WTC11 (cell line): ENCODE measurements around the gene DUSP1. TPM values are rescaled to one million over a fixed set of nuclear protein-coding genes. Genes with fewer than 3 reads are reported as not detected.

Source experiments
- ATAC-seq: fragments of 200-7000 bp; cut with Tn5 transposase; 2 replicates; pipeline ENCODE4 v1.10.0; 2021; ENCODE audit warnings: mild to moderate bottlenecking, moderate library complexity
- CTCF ChIA-PET: fragments of 300-600 bp; sonication (Branson Sonifier 250); formaldehyde crosslinking; loops from one replicate; lab custom pipeline; 2021; ENCODE audit warnings: antibody characterized with exemption; lab: Charles Lee
- POLR2A ChIA-PET: fragments of 350-600 bp; sonication (Branson Sonifier 250); formaldehyde crosslinking; loops from one replicate; lab custom pipeline; 2021; ENCODE audit warnings: antibody characterized with exemption; lab: Charles Lee
- DNase-seq: peaks from one replicate; pipeline ENCODE4 v3.0.0; 2021; ENCODE audit warnings: low spot score
- H3K27ac Mint-ChIP-seq: 2 replicates; pipeline ENCODE4 v1.8.0; 2021; ENCODE audit warnings: mixed read lengths
- H3K27me3 Mint-ChIP-seq: 2 replicates; pipeline ENCODE4 v1.8.0; 2021; ENCODE audit warnings: low read depth, mild to moderate bottlenecking, moderate library complexity, mixed read lengths
- H3K36me3 Mint-ChIP-seq: 2 replicates; pipeline ENCODE4 v1.8.0; 2021; ENCODE audit warnings: mixed read lengths
- H3K4me1 Mint-ChIP-seq: 2 replicates; pipeline ENCODE4 v1.8.0; 2022; ENCODE audit warnings: mixed read lengths
- H3K4me3 Mint-ChIP-seq: 2 replicates; pipeline ENCODE4 v1.8.0; 2021; ENCODE audit warnings: mild to moderate bottlenecking, moderate library complexity, mixed read lengths
- H3K9me3 Mint-ChIP-seq: 2 replicates; pipeline ENCODE4 v1.8.0; 2021; ENCODE audit warnings: mixed read lengths
- CREM ChIP-seq: sonication (generic); formaldehyde crosslinking; IDR thresholded peaks from 2 replicates; pipeline ENCODE4 v1.8.1; 2022; ENCODE audit warnings: mild to moderate bottlenecking, missing genetic modification reagents, moderate library complexity
- E2F1 ChIP-seq: sonication (generic); formaldehyde crosslinking; IDR thresholded peaks from 2 replicates; pipeline ENCODE4 v1.8.0; 2022; ENCODE audit warnings: mild to moderate bottlenecking, missing genetic modification reagents
- ESRRA ChIP-seq: sonication (generic); formaldehyde crosslinking; IDR thresholded peaks from 2 replicates; pipeline ENCODE4 v1.8.1; 2022; ENCODE audit warnings: mild to moderate bottlenecking, missing genetic modification reagents, borderline replicate concordance
- ETV6 ChIP-seq: sonication (generic); formaldehyde crosslinking; IDR thresholded peaks from 2 replicates; pipeline ENCODE4 v1.8.1; 2022; ENCODE audit warnings: mild to moderate bottlenecking, missing genetic modification reagents
- FOXJ3 ChIP-seq: sonication (generic); formaldehyde crosslinking; IDR thresholded peaks from 2 replicates; pipeline ENCODE4 v1.9.0; 2021; ENCODE audit warnings: missing genetic modification reagents, mild to moderate bottlenecking, borderline replicate concordance
- FOXP1 ChIP-seq: sonication (generic); formaldehyde crosslinking; IDR thresholded peaks from 2 replicates; pipeline ENCODE4 v1.8.0; 2022; ENCODE audit warnings: missing genetic modification reagents, mild to moderate bottlenecking, moderate library complexity, borderline replicate concordance
- JAZF1 ChIP-seq: fragments of 250-450 bp; sonication (Bioruptor Pico); IDR thresholded peaks from 2 replicates; pipeline ENCODE4 v1.9.0; 2021; ENCODE audit warnings: moderate library complexity, mild to moderate bottlenecking, inconsistent platforms
- NR1H2 ChIP-seq: sonication (generic); formaldehyde crosslinking; IDR thresholded peaks from 2 replicates; pipeline ENCODE4 v1.9.0; 2021; ENCODE audit warnings: mild to moderate bottlenecking, moderate library complexity, missing genetic modification reagents
- NR3C1 ChIP-seq: sonication (generic); formaldehyde crosslinking; conservative IDR thresholded peaks from 2 replicates; pipeline ENCODE4 v1.8.1; 2023; ENCODE audit warnings: low read depth, mild to moderate bottlenecking, missing genetic modification reagents
- PREB ChIP-seq: sonication (generic); formaldehyde crosslinking; IDR thresholded peaks from 2 replicates; pipeline ENCODE4 v1.8.1; 2022; ENCODE audit warnings: mild to moderate bottlenecking, missing genetic modification reagents, moderate library complexity, borderline replicate concordance
- PRRX2 ChIP-seq: fragments of 250-450 bp; sonication (Bioruptor Pico); IDR thresholded peaks from 2 replicates; pipeline ENCODE4 v1.8.0; 2021; ENCODE audit warnings: mild to moderate bottlenecking
- SP1 ChIP-seq: sonication (generic); formaldehyde crosslinking; conservative IDR thresholded peaks from 2 replicates; pipeline ENCODE4 v1.8.1; 2022; ENCODE audit warnings: missing genetic modification reagents
- TP53 ChIP-seq: sonication (generic); formaldehyde crosslinking; IDR thresholded peaks from 2 replicates; pipeline ENCODE4 v1.8.1; 2023; ENCODE audit warnings: mild to moderate bottlenecking, missing genetic modification reagents
- ZNF121 ChIP-seq: sonication (generic); formaldehyde crosslinking; IDR thresholded peaks from 2 replicates; pipeline ENCODE4 v1.8.0; 2023; ENCODE audit warnings: missing genetic modification reagents
- ZNF423 ChIP-seq: fragments of 250-450 bp; sonication (Bioruptor Pico); IDR thresholded peaks from 2 replicates; pipeline ENCODE4 v2.1.2; 2022; ENCODE audit warnings: mild to moderate bottlenecking, moderate library complexity
- ZNF671 ChIP-seq: fragments of 250-450 bp; sonication (Bioruptor Pico); IDR thresholded peaks from 2 replicates; pipeline ENCODE4 v1.8.0; 2021; ENCODE audit warnings: mild to moderate bottlenecking
- total RNA-seq: library from RNA; stranded (reverse); gene quantifications from 3 replicates; pipeline ENCODE4 v1.2.3, GENCODE V29; 2021
- TF ChIP-seq, protein P1 (sequence below): fragments of 250-450 bp; sonication (Bioruptor Pico); IDR thresholded peaks from 2 replicates; pipeline ENCODE4 v1.9.0; 2021; ENCODE audit warnings: mild to moderate bottlenecking
- TF ChIP-seq, protein P2 (sequence below): fragments of 250-450 bp; sonication (Bioruptor Pico); IDR thresholded peaks from 2 replicates; pipeline ENCODE4 v1.9.0; 2021; ENCODE audit warnings: mild to moderate bottlenecking, borderline replicate concordance

DUSP1 gene
- total RNA-seq, 1 experiment from 2014 or later, result 9.5 TPM

DNA sequence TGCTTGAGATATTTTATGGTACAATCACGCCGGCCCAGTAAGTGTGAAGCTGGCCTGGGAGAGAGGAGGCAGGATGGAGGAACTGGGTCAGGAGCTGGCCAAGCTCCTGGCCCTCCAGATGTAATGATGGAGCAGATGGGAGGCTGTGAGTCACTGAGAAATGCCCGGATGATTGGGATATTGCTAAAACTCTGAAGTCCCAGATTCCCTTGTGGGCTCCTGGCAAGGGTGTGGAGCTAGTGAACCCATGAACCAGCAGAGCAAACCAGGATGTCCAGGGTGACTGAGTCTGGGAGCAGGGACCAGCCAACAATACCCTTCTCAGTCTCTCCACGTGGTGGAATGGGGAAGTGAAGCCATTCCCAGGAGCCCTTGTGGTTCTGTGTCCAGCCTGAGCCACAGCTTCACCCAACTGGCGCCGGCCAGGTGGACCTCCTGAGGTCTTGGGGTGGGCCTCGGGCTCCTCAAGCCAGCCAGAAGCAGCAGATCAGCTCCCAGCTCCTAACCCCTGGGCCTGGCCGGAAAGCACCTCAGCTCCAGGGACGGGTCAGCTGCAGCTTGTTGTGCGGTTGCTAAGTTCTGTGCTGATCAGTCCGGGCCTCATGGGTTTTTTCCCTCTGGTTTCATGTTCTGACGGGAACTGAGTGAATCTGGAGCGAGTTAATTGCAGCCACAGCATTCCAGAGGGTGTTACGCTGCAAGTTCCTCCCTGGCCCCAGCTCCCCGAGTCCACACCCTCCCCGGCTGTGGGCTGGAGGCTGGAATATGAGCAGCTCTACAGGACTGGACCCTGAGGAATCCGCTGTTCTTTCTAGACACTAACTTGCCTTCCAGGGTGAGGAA is 37.6 kb downstream of the DUSP1 start:
- H3K27ac Mint-ChIP-seq, result no peak overlapping the region
- no peaks in the 10 kb centered on the region for H3K4me1 Mint-ChIP-seq
- no peak for TF ChIP-seq FOXP1 (CRISPR knock-in tag)
- peak; percentile 33 for ATAC-seq
- ChIA-PET CTCF (interaction anchor here (1.4 to 1.7 kb wide), 4 partner anchors 17 to 39 kb away, joined by 5 to 10 read pairs (median 8); no protein-coding TSS in a partner anchor), POLR2A (no interaction called here)
- H3K36me3 Mint-ChIP-seq, result no peaks in the 10 kb centered on the region
- no peak overlapping the region for H3K4me3 Mint-ChIP-seq
- H3K9me3 Mint-ChIP-seq, result no peaks in the 10 kb centered on the region
- peaks cover 9% of the 10 kb centered on the region; the same call in 1 of the 2 replicates for H3K27me3 Mint-ChIP-seq
- DNase-seq, result no peak

- ATAC-seq (no peak), DNase-seq (no peak)
- peaks cover 9% of the 10 kb centered on the region; the same call in 1 of the 2 replicates for H3K27me3 Mint-ChIP-seq
- POLR2A ChIA-PET, result no interaction called here
- H3K27ac Mint-ChIP-seq, result no peak overlapping the region
- H3K36me3 Mint-ChIP-seq, result no peaks in the 10 kb centered on the region
- no peak for TF ChIP-seq NR3C1 (CRISPR knock-in tag)
- TF ChIP-seq ZNF671, result no peak
- CTCF ChIA-PET, result interaction anchor here (1.0 to 1.4 kb wide), 2 partner anchors 15 to 18 kb away, joined by 4 to 10 read pairs; no protein-coding TSS in a partner anchor
- no peak overlapping the region for H3K4me3 Mint-ChIP-seq
- no peaks in the 10 kb centered on the region for H3K9me3 Mint-ChIP-seq
- 0 out of 2 replicates have a peak, but pooled peaks cover 2% of the 10 kb centered on the region for H3K4me1 Mint-ChIP-seq
These were observed 38.7 kb downstream of the DUSP1 start for GRCh38 chr5:172732201-172732865.

DNA sequence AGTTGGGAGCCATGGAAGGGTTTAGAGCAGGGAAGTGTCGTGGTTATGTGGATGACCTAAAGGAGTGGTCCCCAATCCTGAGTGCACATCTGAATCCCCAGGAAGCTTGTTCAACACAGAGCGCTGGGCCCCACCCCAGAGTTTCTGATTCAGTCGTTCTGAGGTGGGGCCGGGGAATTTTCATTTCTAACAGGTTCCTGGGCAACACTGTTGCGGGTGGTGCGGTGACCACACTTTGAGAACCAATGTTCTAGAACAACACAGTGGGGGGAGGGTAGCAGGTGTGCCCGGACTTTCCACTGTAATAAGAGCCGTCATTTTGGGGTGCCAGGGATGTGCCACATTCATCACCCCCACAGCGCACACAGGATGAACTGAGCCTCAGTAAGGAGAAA is 39.3 kb downstream of the DUSP1 start:
- POLR2A ChIA-PET, result no interaction called here
- H3K9me3 Mint-ChIP-seq, result no peaks in the 10 kb centered on the region
- H3K4me3 Mint-ChIP-seq, result no peak overlapping the region
- peaks cover 9% of the 10 kb centered on the region; the same call in 1 of the 2 replicates for H3K27me3 Mint-ChIP-seq
- H3K36me3 Mint-ChIP-seq, result no peaks in the 10 kb centered on the region
- CTCF ChIA-PET, result interaction anchor here (1.0 kb wide), 1 partner anchor 15 kb away, joined by 4 read pairs; no protein-coding TSS in a partner anchor
- no peak overlapping the region for H3K27ac Mint-ChIP-seq
- DNase-seq (no peak), ATAC-seq (no peak)
- H3K4me1 Mint-ChIP-seq, result 0 out of 2 replicates have a peak, but pooled peaks cover 2% of the 10 kb centered on the region
- TF ChIP-seq TP53 (no peak), PREB (CRISPR knock-in tag) (no peak), NR3C1 (CRISPR knock-in tag) (no peak), SP1 (CRISPR knock-in tag) (no peak), PRRX2 (CRISPR knock-in tag) (no peak), CREM (no peak), ETV6 (CRISPR knock-in tag) (no peak), ZNF121 (no peak), E2F1 (CRISPR knock-in tag) (no peak), FOXJ3 (CRISPR knock-in tag) (no peak), ZNF423 (no peak), ESRRA (CRISPR knock-in tag) (no peak), NR1H2 (CRISPR knock-in tag) (no peak), JAZF1 (CRISPR knock-in tag) (no peak)
- TF ChIP-seq, protein P1, sequence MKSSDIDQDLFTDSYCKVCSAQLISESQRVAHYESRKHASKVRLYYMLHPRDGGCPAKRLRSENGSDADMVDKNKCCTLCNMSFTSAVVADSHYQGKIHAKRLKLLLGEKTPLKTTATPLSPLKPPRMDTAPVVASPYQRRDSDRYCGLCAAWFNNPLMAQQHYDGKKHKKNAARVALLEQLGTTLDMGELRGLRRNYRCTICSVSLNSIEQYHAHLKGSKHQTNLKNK, result no peak
- TF ChIP-seq, protein P2, sequence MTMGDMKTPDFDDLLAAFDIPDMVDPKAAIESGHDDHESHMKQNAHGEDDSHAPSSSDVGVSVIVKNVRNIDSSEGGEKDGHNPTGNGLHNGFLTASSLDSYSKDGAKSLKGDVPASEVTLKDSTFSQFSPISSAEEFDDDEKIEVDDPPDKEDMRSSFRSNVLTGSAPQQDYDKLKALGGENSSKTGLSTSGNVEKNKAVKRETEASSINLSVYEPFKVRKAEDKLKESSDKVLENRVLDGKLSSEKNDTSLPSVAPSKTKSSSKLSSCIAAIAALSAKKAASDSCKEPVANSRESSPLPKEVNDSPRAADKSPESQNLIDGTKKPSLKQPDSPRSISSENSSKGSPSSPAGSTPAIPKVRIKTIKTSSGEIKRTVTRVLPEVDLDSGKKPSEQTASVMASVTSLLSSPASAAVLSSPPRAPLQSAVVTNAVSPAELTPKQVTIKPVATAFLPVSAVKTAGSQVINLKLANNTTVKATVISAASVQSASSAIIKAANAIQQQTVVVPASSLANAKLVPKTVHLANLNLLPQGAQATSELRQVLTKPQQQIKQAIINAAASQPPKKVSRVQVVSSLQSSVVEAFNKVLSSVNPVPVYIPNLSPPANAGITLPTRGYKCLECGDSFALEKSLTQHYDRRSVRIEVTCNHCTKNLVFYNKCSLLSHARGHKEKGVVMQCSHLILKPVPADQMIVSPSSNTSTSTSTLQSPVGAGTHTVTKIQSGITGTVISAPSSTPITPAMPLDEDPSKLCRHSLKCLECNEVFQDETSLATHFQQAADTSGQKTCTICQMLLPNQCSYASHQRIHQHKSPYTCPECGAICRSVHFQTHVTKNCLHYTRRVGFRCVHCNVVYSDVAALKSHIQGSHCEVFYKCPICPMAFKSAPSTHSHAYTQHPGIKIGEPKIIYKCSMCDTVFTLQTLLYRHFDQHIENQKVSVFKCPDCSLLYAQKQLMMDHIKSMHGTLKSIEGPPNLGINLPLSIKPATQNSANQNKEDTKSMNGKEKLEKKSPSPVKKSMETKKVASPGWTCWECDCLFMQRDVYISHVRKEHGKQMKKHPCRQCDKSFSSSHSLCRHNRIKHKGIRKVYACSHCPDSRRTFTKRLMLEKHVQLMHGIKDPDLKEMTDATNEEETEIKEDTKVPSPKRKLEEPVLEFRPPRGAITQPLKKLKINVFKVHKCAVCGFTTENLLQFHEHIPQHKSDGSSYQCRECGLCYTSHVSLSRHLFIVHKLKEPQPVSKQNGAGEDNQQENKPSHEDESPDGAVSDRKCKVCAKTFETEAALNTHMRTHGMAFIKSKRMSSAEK (CRISPR knock-in tag), result no peak
